ENCODE measurements around the gene PRPS1L1. TPM values are rescaled to one million over a fixed set of nuclear protein-coding genes. Genes with fewer than 3 reads are reported as not detected.

The PRPS1L1 gene
- total and polyA plus RNA-seq, 2 experiments from 2014 or later, result not detected

DNA sequence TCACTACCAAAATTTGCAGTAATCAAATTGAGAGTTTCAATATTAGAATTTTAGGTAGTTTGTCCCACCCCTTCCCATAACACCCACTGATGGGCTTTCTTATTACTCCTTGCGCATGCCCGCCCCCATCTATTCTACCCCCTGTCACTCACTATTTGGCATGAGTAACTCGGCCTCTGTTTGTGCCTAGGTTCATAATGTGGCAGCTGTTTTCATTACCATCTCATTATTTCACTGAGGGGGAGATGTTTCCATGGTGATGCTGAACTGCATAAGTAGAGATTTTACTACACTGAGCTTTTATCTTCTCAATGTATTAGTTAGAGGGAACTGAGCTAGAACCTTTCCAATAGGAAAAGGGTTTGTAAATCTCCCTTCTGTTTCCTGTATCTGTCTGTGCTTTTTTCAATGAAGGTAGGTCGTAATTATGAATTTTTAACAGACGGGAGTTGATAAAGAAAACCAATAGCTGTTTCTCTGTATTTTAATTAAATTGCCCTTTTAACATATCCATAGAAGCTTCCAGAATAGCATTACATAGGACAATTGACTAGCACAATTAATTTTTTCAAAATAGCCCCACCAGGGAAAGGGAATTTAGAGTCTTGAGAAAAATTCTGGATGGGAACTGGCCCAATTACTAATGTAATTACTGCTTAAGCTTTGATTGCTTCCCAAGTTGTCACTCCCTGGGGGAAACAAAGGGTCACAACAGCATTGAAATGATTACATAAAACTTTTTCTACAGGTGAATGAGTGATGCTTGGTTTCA, 33.4 kb downstream of the PRPS1L1 start (continued):
- TF ChIP-seq, protein P1, sequence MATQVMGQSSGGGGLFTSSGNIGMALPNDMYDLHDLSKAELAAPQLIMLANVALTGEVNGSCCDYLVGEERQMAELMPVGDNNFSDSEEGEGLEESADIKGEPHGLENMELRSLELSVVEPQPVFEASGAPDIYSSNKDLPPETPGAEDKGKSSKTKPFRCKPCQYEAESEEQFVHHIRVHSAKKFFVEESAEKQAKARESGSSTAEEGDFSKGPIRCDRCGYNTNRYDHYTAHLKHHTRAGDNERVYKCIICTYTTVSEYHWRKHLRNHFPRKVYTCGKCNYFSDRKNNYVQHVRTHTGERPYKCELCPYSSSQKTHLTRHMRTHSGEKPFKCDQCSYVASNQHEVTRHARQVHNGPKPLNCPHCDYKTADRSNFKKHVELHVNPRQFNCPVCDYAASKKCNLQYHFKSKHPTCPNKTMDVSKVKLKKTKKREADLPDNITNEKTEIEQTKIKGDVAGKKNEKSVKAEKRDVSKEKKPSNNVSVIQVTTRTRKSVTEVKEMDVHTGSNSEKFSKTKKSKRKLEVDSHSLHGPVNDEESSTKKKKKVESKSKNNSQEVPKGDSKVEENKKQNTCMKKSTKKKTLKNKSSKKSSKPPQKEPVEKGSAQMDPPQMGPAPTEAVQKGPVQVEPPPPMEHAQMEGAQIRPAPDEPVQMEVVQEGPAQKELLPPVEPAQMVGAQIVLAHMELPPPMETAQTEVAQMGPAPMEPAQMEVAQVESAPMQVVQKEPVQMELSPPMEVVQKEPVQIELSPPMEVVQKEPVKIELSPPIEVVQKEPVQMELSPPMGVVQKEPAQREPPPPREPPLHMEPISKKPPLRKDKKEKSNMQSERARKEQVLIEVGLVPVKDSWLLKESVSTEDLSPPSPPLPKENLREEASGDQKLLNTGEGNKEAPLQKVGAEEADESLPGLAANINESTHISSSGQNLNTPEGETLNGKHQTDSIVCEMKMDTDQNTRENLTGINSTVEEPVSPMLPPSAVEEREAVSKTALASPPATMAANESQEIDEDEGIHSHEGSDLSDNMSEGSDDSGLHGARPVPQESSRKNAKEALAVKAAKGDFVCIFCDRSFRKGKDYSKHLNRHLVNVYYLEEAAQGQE (IDR thresholded peaks at IDR 0.05; ENCODE audit: unreplicated experiment), result no peak
- TF ChIP-seq EZH2 (IDR thresholded peaks at IDR 0.05; ENCODE audit: low read depth, unreplicated experiment), result no peak

DNA sequence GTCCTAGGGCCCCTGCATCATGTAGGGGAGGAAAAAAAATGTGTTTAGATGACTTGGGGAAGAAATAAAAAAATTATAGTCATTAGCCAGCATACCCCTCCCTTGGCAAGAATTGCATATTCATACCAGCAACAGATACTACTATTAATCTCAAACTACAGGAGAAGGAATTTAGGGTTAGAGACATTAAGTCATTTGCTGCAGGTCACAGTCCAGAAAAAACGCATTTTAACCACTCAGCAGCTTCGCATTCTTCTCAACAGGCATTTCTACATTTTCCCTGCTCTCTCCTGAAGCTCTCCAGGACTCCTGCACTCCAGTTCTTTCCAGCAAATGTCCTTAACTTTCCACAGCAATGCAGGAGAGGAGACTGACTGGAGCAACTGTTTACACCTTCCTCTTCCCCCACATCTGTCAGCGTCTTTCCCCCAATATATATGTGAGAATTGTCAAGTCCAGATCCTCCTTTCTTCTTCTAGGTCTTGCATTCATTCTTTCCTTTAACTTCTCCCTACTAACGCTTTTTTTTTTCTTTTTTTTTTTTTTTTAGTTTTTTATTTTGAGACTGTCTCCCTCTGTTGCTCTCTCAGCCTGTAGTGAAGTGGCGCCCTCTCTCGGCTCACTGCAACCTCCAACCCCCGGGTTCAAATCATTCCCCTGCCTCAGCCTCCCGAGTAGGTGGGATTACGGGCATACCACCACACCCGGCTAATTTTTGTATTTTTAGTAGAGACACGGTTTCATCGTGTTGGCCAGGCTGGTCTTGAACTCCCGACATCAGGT, 35.6 kb downstream of the PRPS1L1 start:
- H3K27me3 Mint-ChIP-seq (ENCODE audit: insufficient read depth, low read depth, poor library complexity), result peaks cover 5% of the 10 kb centered on the region
- Histone ChIP-seq H3K4me1 (ENCODE audit: insufficient read depth) (no peaks in the 10 kb centered on the region; the same call in 1 of the 2 replicates), H3K27ac (ENCODE audit: low read depth) (no peak overlapping the region), H2AFZ (peak overlapping the region; percentile 86; the same call in 1 of the 2 replicates), H3K4me2 (no peak overlapping the region), H3K36me3 (ENCODE audit: insufficient read depth) (no peaks in the 10 kb centered on the region), H3K27me3 (ENCODE audit: insufficient read depth) (no peaks in the 10 kb centered on the region), H3K9me2 (ENCODE audit: insufficient read depth) (no peaks in the 10 kb centered on the region), H3K4me3 (no peak overlapping the region), H3K79me2 (replicated peaks; ENCODE audit: insufficient read depth) (no peaks in the 10 kb centered on the region), H4K20me1 (replicated peaks; ENCODE audit: insufficient read depth) (no peaks in the 10 kb centered on the region), H3F3A (replicated peaks; ENCODE audit: low read depth) (no peaks in the 10 kb centered on the region)
- H3K4me1 Mint-ChIP-seq, result peaks cover 10% of the 10 kb centered on the region; the same call in 2 of the 3 replicates
- no peak overlapping the region for H3K27ac Mint-ChIP-seq
- ATAC-seq, result peak; percentile 87
- H3K9me3 Mint-ChIP-seq, result no peaks in the 10 kb centered on the region
- DNase-seq (ENCODE audit: low spot score), result peak; percentile 68
- no peak overlapping the region for H3K4me3 Mint-ChIP-seq
- H3K36me3 Mint-ChIP-seq (ENCODE audit: low read depth), result no peaks in the 10 kb centered on the region
- TF ChIP-seq CTCF (conservative IDR thresholded peaks at IDR 0.05; ENCODE audit: low read depth in 2 of 2), result peak; percentile 67 to 75
- TF ChIP-seq CREB1 (CRISPR knock-in tag; IDR thresholded peaks at IDR 0.05; ENCODE audit: low read depth), result no peak
- TF ChIP-seq ZNF114 (CRISPR knock-in tag; IDR thresholded peaks at IDR 0.05), result no peak
